ACHN (cell line): Measurements from ENCODE around the gene TNS3.

Source experiments
- DNase-seq: peaks from one replicate; pipeline ENCODE4 v3.0.0-alpha.2; 2015
- in situ Hi-C: cut with HindIII; loops from 2 replicates; pipeline ENCODE4 v1.10.0; 2017; ENCODE audit warnings: low sequenced_read_pairs, low pct_ligation_motif_present, low pct_unique_long_range_greater_than_20kb

Gene TNS3

GRCh38 chr7:47304727-47305719 lies 276.9 kb downstream of the TNS3 start:
- in situ Hi-C loops: no loop called here
- no peak for DNase-seq

GRCh38 chr7:47303695-47304453 lies 278.0 kb downstream of the TNS3 start:
- in situ Hi-C loops: no loop called here
- DNase-seq: no peak

- DNase-seq: no peak
- in situ Hi-C loops: no loop called here
These were observed 278.8 kb downstream of the TNS3 start for GRCh38 chr7:47303014-47303694.

- DNase-seq: no peak
- in situ Hi-C loops: no loop called here
These were observed 279.4 kb downstream of the TNS3 start for GRCh38 chr7:47302560-47302959.

- in situ Hi-C loops: no loop called here
These were observed 280.1 kb downstream of the TNS3 start for GRCh38 chr7:47301657-47302295.

GRCh38 chr7:47301105-47301477 lies 280.8 kb downstream of the TNS3 start:
- DNase-seq: no peak
- in situ Hi-C loops: no loop called here

More at GRCh38 chr7:47301657-47302295, 280.1 kb downstream of the TNS3 start:
- no peak for DNase-seq

- in situ Hi-C loops: no loop called here
- DNase-seq: no peak
These were observed 281.3 kb downstream of the TNS3 start for GRCh38 chr7:47300472-47301104.

GRCh38 chr7:47299496-47299895 lies 282.4 kb downstream of the TNS3 start:
- in situ Hi-C loops: no loop called here

GRCh38 chr7:47298636-47299035 lies 283.3 kb downstream of the TNS3 start:
- in situ Hi-C loops: no loop called here
- DNase-seq: no peak

More at GRCh38 chr7:47299496-47299895, 282.4 kb downstream of the TNS3 start:
- no peak for DNase-seq

GRCh38 chr7:47297120-47297519 lies 284.8 kb downstream of the TNS3 start:
- in situ Hi-C loops: no loop called here
- DNase-seq: no peak

GRCh38 chr7:47295606-47296005 lies 286.3 kb downstream of the TNS3 start:
- no peak for DNase-seq
- in situ Hi-C loops: no loop called here

GRCh38 chr7:47294556-47295222 lies 287.2 kb downstream of the TNS3 start:
- in situ Hi-C loops: no loop called here
- no peak for DNase-seq

- in situ Hi-C loops: no loop called here
These were observed 287.9 kb downstream of the TNS3 start for GRCh38 chr7:47293884-47294555.

GRCh38 chr7:47292832-47293309 lies 289.0 kb downstream of the TNS3 start:
- in situ Hi-C loops: no loop called here
- no peak for DNase-seq

More at GRCh38 chr7:47293884-47294555, 287.9 kb downstream of the TNS3 start:
- DNase-seq: no peak

GRCh38 chr7:47291461-47292081 lies 290.3 kb downstream of the TNS3 start:
- in situ Hi-C loops: no loop called here
- DNase-seq: peak; percentile 93

GRCh38 chr7:47290867-47291266 lies 291.0 kb downstream of the TNS3 start:
- DNase-seq: no peak
- in situ Hi-C loops: no loop called here
